ENCODE measurements around the gene LHFPL2.
A peak's percentile ranks its signal among the peaks of the same experiment; 100 is the strongest.

Gene LHFPL2

GRCh38 chr5:78514427-78515330 is 133.9 kb downstream of the LHFPL2 start:
- no peak for DNase-seq

- no peak for DNase-seq
Observed at GRCh38 chr5:78513441-78513840, 135.1 kb downstream of the LHFPL2 start.

GRCh38 chr5:78512435-78512834 is 136.1 kb downstream of the LHFPL2 start:
- DNase-seq, result no peak

GRCh38 chr5:78511121-78511906 is 137.3 kb downstream of the LHFPL2 start:
- DNase-seq, result no peak

- peak; percentile 20 for DNase-seq
Observed at GRCh38 chr5:78509884-78510769, 138.4 kb downstream of the LHFPL2 start.

- peak; percentile 5 for DNase-seq
Observed at GRCh38 chr5:78509145-78509865, 139.3 kb downstream of the LHFPL2 start.

- DNase-seq, result no peak
Observed at GRCh38 chr5:78508186-78508765, 140.3 kb downstream of the LHFPL2 start.

- DNase-seq, result no peak
Observed at GRCh38 chr5:78507531-78507930, 141.0 kb downstream of the LHFPL2 start.

GRCh38 chr5:78506261-78507024 is 142.1 kb downstream of the LHFPL2 start:
- no peak for DNase-seq

- no peak for DNase-seq
Observed at GRCh38 chr5:78505860-78506259, 142.7 kb downstream of the LHFPL2 start.

- no peak for DNase-seq
Observed at GRCh38 chr5:78504704-78505677, 143.6 kb downstream of the LHFPL2 start.

- DNase-seq, result no peak
Observed at GRCh38 chr5:78503958-78504653, 144.5 kb downstream of the LHFPL2 start.

- DNase-seq, result no peak
Observed at GRCh38 chr5:78501411-78502352, 146.9 kb downstream of the LHFPL2 start.

- no peak for DNase-seq
Observed at GRCh38 chr5:78500871-78501270, 147.7 kb downstream of the LHFPL2 start.

GRCh38 chr5:78500028-78500427 is 148.5 kb downstream of the LHFPL2 start:
- no peak for DNase-seq

GRCh38 chr5:78499485-78499884 is 149.1 kb downstream of the LHFPL2 start:
- no peak for DNase-seq

GRCh38 chr5:78497573-78498533 is 150.7 kb downstream of the LHFPL2 start:
- DNase-seq, result no peak
